Neural cell (in vitro differentiated cells): ENCODE results near the gene FGFBP2.

ENCODE experiments used
- CTCF ChIP-seq: fragments of 450-650 bp; IDR thresholded peaks from 2 replicates; pipeline ENCODE4 v1.5.1; 2014; ENCODE audit warnings: antibody characterized with exemption, mild to moderate bottlenecking, moderate library complexity; ENCODE audit not compliant: poor library complexity, severe bottlenecking
- EZH2 ChIP-seq: fragments of 200-600, 300-800 bp; shearing (Covaris generic), sonication (generic); IDR thresholded peaks from 2 replicates; pipeline ENCODE4 v1.6.1; 2014; ENCODE audit warnings: antibody characterized with exemption, low read length, borderline replicate concordance, mild to moderate bottlenecking; ENCODE audit not compliant: insufficient read depth, poor library complexity, severe bottlenecking
- MXI1 ChIP-seq: fragments of 450-650 bp; conservative IDR thresholded peaks from 2 replicates; pipeline ENCODE4 v1.6.1; 2014; ENCODE audit warnings: antibody characterized with exemption, mild to moderate bottlenecking; ENCODE audit not compliant: poor library complexity, severe bottlenecking
- POLR2AphosphoS5 ChIP-seq: IDR thresholded peaks from 2 replicates; pipeline ENCODE4 v1.6.1; 2012
- RAD21 ChIP-seq: fragments of 450-650 bp; conservative IDR thresholded peaks from 2 replicates; pipeline ENCODE4 v1.6.1; 2014; ENCODE audit warnings: antibody characterized with exemption, mild to moderate bottlenecking, moderate library complexity
- TAF1 ChIP-seq: IDR thresholded peaks from 2 replicates; pipeline ENCODE4 v1.6.1; 2012; ENCODE audit warnings: low read depth
- TF ChIP-seq, protein P1 (sequence below): IDR thresholded peaks from 2 replicates; pipeline ENCODE4 v1.6.1; 2012; ENCODE audit warnings: borderline replicate concordance

DNA sequence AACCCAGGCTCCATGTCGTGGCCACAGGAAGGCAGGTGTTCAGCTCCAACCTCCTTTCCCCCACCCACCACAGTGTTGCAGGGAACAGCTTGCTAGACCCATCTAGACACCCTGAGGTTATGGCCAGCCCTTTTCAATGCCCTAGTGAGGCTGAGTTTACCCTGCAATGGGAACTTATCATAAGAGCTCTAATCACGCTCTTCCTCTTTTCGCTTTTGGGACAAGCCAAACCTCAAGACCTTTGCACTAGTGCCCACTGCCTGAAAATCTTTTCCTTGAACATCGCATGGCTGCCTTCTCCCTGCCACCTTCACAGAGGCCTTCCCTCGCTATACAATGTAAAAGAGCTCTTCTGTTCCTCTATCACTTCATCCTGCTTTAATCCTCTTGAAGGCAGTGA, 2.4 kb upstream of the FGFBP2 start:
- no peak for TF ChIP-seq CTCF
- TF ChIP-seq EZH2: no peak
- no peak for TF ChIP-seq RAD21
- TF ChIP-seq TAF1: no peak
- no peak for TF ChIP-seq MXI1
- TF ChIP-seq, protein P1, sequence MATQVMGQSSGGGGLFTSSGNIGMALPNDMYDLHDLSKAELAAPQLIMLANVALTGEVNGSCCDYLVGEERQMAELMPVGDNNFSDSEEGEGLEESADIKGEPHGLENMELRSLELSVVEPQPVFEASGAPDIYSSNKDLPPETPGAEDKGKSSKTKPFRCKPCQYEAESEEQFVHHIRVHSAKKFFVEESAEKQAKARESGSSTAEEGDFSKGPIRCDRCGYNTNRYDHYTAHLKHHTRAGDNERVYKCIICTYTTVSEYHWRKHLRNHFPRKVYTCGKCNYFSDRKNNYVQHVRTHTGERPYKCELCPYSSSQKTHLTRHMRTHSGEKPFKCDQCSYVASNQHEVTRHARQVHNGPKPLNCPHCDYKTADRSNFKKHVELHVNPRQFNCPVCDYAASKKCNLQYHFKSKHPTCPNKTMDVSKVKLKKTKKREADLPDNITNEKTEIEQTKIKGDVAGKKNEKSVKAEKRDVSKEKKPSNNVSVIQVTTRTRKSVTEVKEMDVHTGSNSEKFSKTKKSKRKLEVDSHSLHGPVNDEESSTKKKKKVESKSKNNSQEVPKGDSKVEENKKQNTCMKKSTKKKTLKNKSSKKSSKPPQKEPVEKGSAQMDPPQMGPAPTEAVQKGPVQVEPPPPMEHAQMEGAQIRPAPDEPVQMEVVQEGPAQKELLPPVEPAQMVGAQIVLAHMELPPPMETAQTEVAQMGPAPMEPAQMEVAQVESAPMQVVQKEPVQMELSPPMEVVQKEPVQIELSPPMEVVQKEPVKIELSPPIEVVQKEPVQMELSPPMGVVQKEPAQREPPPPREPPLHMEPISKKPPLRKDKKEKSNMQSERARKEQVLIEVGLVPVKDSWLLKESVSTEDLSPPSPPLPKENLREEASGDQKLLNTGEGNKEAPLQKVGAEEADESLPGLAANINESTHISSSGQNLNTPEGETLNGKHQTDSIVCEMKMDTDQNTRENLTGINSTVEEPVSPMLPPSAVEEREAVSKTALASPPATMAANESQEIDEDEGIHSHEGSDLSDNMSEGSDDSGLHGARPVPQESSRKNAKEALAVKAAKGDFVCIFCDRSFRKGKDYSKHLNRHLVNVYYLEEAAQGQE: no peak
- no peak for TF ChIP-seq POLR2AphosphoS5
